H9 (cell line): ENCODE measurements around the gene SYNE3. TPM values are rescaled to one million over a fixed set of nuclear protein-coding genes. Genes with fewer than 3 reads are reported as not detected.
A peak's percentile ranks its signal among the peaks of the same experiment; 100 is the strongest.

Experiments used
- DNase-seq: peaks from one replicate; pipeline ENCODE4 v3.0.0-alpha.2; 2017
- H2AFZ ChIP-seq: one replicate; pipeline ENCODE4 v1.6.1; 2013; ENCODE audit warnings: mild to moderate bottlenecking, low read length, control low read depth, moderate library complexity
- H2AK5ac ChIP-seq: 2 replicates; pipeline ENCODE4 v1.6.1; 2013; ENCODE audit warnings: low read length, control low read depth, mixed read lengths; ENCODE audit not compliant: insufficient read length
- H2BK120ac ChIP-seq: one replicate; pipeline ENCODE4 v1.6.1; 2013; ENCODE audit warnings: low read depth, mild to moderate bottlenecking, low read length, control low read depth, inconsistent platforms; ENCODE audit not compliant: poor library complexity, severe bottlenecking
- H2BK12ac ChIP-seq: 2 replicates; pipeline ENCODE4 v1.6.1; 2013; ENCODE audit warnings: low read length, control low read depth, mixed read lengths, low read depth; ENCODE audit not compliant: insufficient read length
- H2BK15ac ChIP-seq: 2 replicates; pipeline ENCODE4 v1.6.1; 2013; ENCODE audit warnings: low read depth, low read length, control low read depth
- H2BK20ac ChIP-seq: one replicate; pipeline ENCODE4 v1.6.1; 2013; ENCODE audit warnings: low read depth, mild to moderate bottlenecking, low read length, control low read depth, inconsistent platforms; ENCODE audit not compliant: poor library complexity, severe bottlenecking
- H2BK5ac ChIP-seq: 2 replicates; pipeline ENCODE4 v1.6.1; 2013; ENCODE audit warnings: low read length, control low read depth, mixed read lengths; ENCODE audit not compliant: insufficient read length
- H3K14ac ChIP-seq: 2 replicates; pipeline ENCODE4 v1.6.1; 2013; ENCODE audit warnings: low read length, control low read depth; ENCODE audit not compliant: insufficient read depth
- H3K18ac ChIP-seq: 2 replicates; pipeline ENCODE4 v1.6.1; 2013; ENCODE audit warnings: low read depth, mild to moderate bottlenecking, mixed read lengths, low read length, control low read depth; ENCODE audit not compliant: insufficient read length
- H3K23ac ChIP-seq: 2 replicates; pipeline ENCODE4 v1.6.1; 2013; ENCODE audit warnings: low read length, control low read depth, mixed read lengths, low read depth; ENCODE audit not compliant: insufficient read length
- H3K23me2 ChIP-seq: 2 replicates; pipeline ENCODE4 v1.6.1; 2013; ENCODE audit warnings: low read depth, mild to moderate bottlenecking, mixed read lengths, low read length, control low read depth; ENCODE audit not compliant: insufficient read length, poor library complexity, severe bottlenecking
- H3K27ac ChIP-seq: 2 replicates; pipeline ENCODE4 v1.5.1; 2013; ENCODE audit warnings: low read length, control low read depth, mixed read lengths, low read depth; ENCODE audit not compliant: insufficient read length
- H3K27me3 ChIP-seq: 2 replicates; pipeline ENCODE4 v1.6.1; 2013; ENCODE audit warnings: low read length, control low read depth, inconsistent platforms; ENCODE audit not compliant: insufficient read depth
- H3K4ac ChIP-seq: 2 replicates; pipeline ENCODE4 v1.6.1; 2013; ENCODE audit warnings: low read depth, mild to moderate bottlenecking, control low read depth, inconsistent platforms, low read length, moderate library complexity
- H3K4me1 ChIP-seq: 2 replicates; pipeline ENCODE4 v1.6.1; 2013; ENCODE audit warnings: low read length, control low read depth, inconsistent platforms; ENCODE audit not compliant: insufficient read depth
- H3K4me2 ChIP-seq: 2 replicates; pipeline ENCODE4 v1.6.1; 2013; ENCODE audit warnings: low read length, control low read depth, mixed read lengths; ENCODE audit not compliant: insufficient read length, insufficient read depth
- H3K56ac ChIP-seq: 2 replicates; pipeline ENCODE4 v1.6.1; 2013; ENCODE audit warnings: low read depth, mild to moderate bottlenecking, mixed read lengths, low read length, control low read depth; ENCODE audit not compliant: insufficient read length
- H3K79me1 ChIP-seq: 2 replicates; pipeline ENCODE4 v1.6.1; 2013; ENCODE audit warnings: low read depth, mild to moderate bottlenecking, moderate library complexity, low read length, control low read depth, inconsistent platforms; ENCODE audit not compliant: insufficient read depth, poor library complexity, severe bottlenecking
- H3K79me2 ChIP-seq: 2 replicates; pipeline ENCODE4 v1.6.1; 2013; ENCODE audit warnings: low read length, control low read depth, inconsistent platforms; ENCODE audit not compliant: insufficient read depth
- H3K9ac ChIP-seq: 2 replicates; pipeline ENCODE4 v1.6.1; 2013; ENCODE audit warnings: low read length, control low read depth, mixed read lengths; ENCODE audit not compliant: insufficient read length; ENCODE audit errors: extremely low read depth
- H3K9me3 ChIP-seq: one replicate; pipeline ENCODE4 v1.6.1; 2013; ENCODE audit warnings: low read depth, low read length, inconsistent platforms; ENCODE audit not compliant: control insufficient read depth
- H3T11ph ChIP-seq: one replicate; pipeline ENCODE4 v1.6.1; 2013; ENCODE audit warnings: mild to moderate bottlenecking, low read length, control low read depth, inconsistent platforms
- H4K20me1 ChIP-seq: one replicate; pipeline ENCODE4 v1.6.1; 2013; ENCODE audit not compliant: control insufficient read depth, insufficient read length, insufficient read depth
- H4K5ac ChIP-seq: 2 replicates; pipeline ENCODE4 v1.6.1; 2013; ENCODE audit warnings: low read depth, mild to moderate bottlenecking, mixed read lengths, low read length, control low read depth; ENCODE audit not compliant: insufficient read length
- H4K8ac ChIP-seq: replicated peaks from 2 replicates; pipeline ENCODE4 v1.6.1; 2013; ENCODE audit warnings: low read length, control low read depth, mixed read lengths, low read depth; ENCODE audit not compliant: insufficient read length
- H4K91ac ChIP-seq: 2 replicates; pipeline ENCODE4 v1.6.1; 2013; ENCODE audit warnings: low read depth, mild to moderate bottlenecking, moderate library complexity, mixed read lengths, low read length, control low read depth; ENCODE audit not compliant: insufficient read length
- H3K27ac Mint-ChIP-seq, 3 experiments: 2 replicates in 2 of 3; 3 replicates in 1 of 3; pipeline ENCODE4 v1.8.0; 2020 to 2021; ENCODE audit warnings: mixed read lengths in 3 of 3, mild to moderate bottlenecking in 1 of 3, moderate library complexity in 1 of 3
- H3K27me3 Mint-ChIP-seq: 2 replicates; pipeline ENCODE4 v1.8.0; 2021; ENCODE audit warnings: low read depth, mild to moderate bottlenecking, moderate library complexity, mixed read lengths
- H3K36me3 Mint-ChIP-seq, 3 experiments: 2 replicates in 2 of 3; 3 replicates in 1 of 3; pipeline ENCODE4 v1.8.0; 2020 to 2021; ENCODE audit warnings: low read depth in 3 of 3, mixed read lengths in 3 of 3; ENCODE audit not compliant: insufficient read depth in 1 of 3
- H3K4me1 Mint-ChIP-seq, 2 experiments: 2 replicates each; pipeline ENCODE4 v1.8.0; 2020; ENCODE audit warnings: mixed read lengths in 2 of 2
- H3K4me3 Mint-ChIP-seq, 2 experiments: 2 replicates in 1 of 2; 3 replicates in 1 of 2; pipeline ENCODE4 v1.8.0; 2020 to 2021; ENCODE audit warnings: mild to moderate bottlenecking in 2 of 2, mixed read lengths in 2 of 2, moderate library complexity in 1 of 2
- H3K9me3 Mint-ChIP-seq, 2 experiments: 2 replicates in 1 of 2; 3 replicates in 1 of 2; pipeline ENCODE4 v1.8.0; 2020; ENCODE audit warnings: mild to moderate bottlenecking in 2 of 2, mixed read lengths in 2 of 2, moderate library complexity in 1 of 2
- CTCF ChIP-seq: fragments of 200-600 bp; sonication (generic); conservative IDR thresholded peaks from 3 replicates; pipeline ENCODE4 v1.8.0; 2021; ENCODE audit warnings: antibody characterized with exemption, mild to moderate bottlenecking
- WGBS: extraction: QIAGEN DNeasy Blood & Tissue Kit; methylation state at CpG from one replicate; pipeline ENCODE4 v1.1.7; 2013; ENCODE audit warnings: missing lambda C conversion rate, low lambda C conversion rate, mixed read lengths; ENCODE audit not compliant: insufficient read length; ENCODE audit errors: extremely low coverage; 5-methylcytosine and 5-hydroxymethylcytosine counted together
- total RNA-seq: library from RNA; stranded (reverse); gene quantifications from 2 replicates; pipeline ENCODE4 v1.2.1, GENCODE V29; 2021

Gene SYNE3
- total RNA-seq, 1 experiment from 2014 or later: 0.11 TPM

GRCh38 chr14:95547626-95548327 is 31.3 kb upstream of the SYNE3 start:
- no peak overlapping the region for H2BK120ac ChIP-seq
- H3K27ac Mint-ChIP-seq: peak overlapping the region in 1 of 3 experiments; percentile 55; a peak in 3 of 7 replicates
- H3K4me1 Mint-ChIP-seq: peaks cover 9 to 11% of the 10 kb centered on the region in 2 experiments
- H3K27me3 Mint-ChIP-seq: peaks cover 11% of the 10 kb centered on the region
- no peak overlapping the region for H3K18ac ChIP-seq
- no peak overlapping the region for H2BK15ac ChIP-seq
- H2AK5ac ChIP-seq: no peak overlapping the region
- H3K4ac ChIP-seq: no peak overlapping the region
- no peaks in the 10 kb centered on the region; the same call in 1 of the 2 replicates for H3K79me2 ChIP-seq
- no peak overlapping the region for H3K56ac ChIP-seq
- H3K9me3 Mint-ChIP-seq: peaks cover 3 to 8% of the 10 kb centered on the region in 2 experiments; a peak in 3 of 5 replicates
- TF ChIP-seq CTCF: no peak
- peak; percentile 52 for DNase-seq
- H4K91ac ChIP-seq: no peak overlapping the region
- H3K23ac ChIP-seq: no peak overlapping the region
- H3K4me3 Mint-ChIP-seq: no peak overlapping the region
- H3K27me3 ChIP-seq: no peaks in the 10 kb centered on the region; the same call in 1 of the 2 replicates
- H3K9me3 ChIP-seq: no peaks in the 10 kb centered on the region
- no peak overlapping the region for H2BK12ac ChIP-seq
- no peak overlapping the region; the same call in 1 of the 2 replicates for H3K14ac ChIP-seq
- H2BK20ac ChIP-seq: no peak overlapping the region
- H2AFZ ChIP-seq: no peak overlapping the region
- H4K8ac ChIP-seq: no peak overlapping the region
- H3K36me3 Mint-ChIP-seq: peaks cover 23 to 45% (median 30%) of the 10 kb centered on the region in 3 experiments
- H3K4me1 ChIP-seq: no peaks in the 10 kb centered on the region
- no peaks in the 10 kb centered on the region for H3K23me2 ChIP-seq
- H4K20me1 ChIP-seq: no peaks in the 10 kb centered on the region
- H3K9ac ChIP-seq: no peak overlapping the region
- no peak overlapping the region for H3T11ph ChIP-seq
- no CpG with 5 or more reads among the region's 14 CpGs for WGBS
- no peak overlapping the region for H4K5ac ChIP-seq
- no peak overlapping the region for H3K4me2 ChIP-seq
- H2BK5ac ChIP-seq: no peak overlapping the region
- peaks cover 4% of the 10 kb centered on the region for H3K79me1 ChIP-seq
- H3K27ac ChIP-seq: no peak overlapping the region
